Adrenal gland (tissue), 12 donors: ENCODE measurements around the gene TEDDM1. TPM values are rescaled to one million over a fixed set of nuclear protein-coding genes. Genes with fewer than 3 reads are reported as not detected.

ENCODE experiments used
- DNase-seq, 7 donors: peaks; one replicate each; pipeline ENCODE4 v3.0.0-alpha.2; 2019 to 2020
- H3K27ac ChIP-seq, 5 donors: fragments of 200-600 bp; sonication (generic) in 4 of 5; 1 replicate in 3 of 5; 2 replicates in 2 of 5; pipeline versions ENCODE4 v1.5.1 to v1.8.0; 2016 to 2020; ENCODE audit warnings: mild to moderate bottlenecking in 1 of 5
- H3K27me3 ChIP-seq: fragments of 200-600 bp; 2 replicates; pipeline ENCODE4 v1.8.0; 2021
- H3K36me3 ChIP-seq, 2 donors: fragments of 200-600 bp; replicated peaks in 1 of 2; 1 replicate in 1 of 2; 2 replicates in 1 of 2; pipeline versions ENCODE4 v1.5.1 to v1.8.0; 2018 to 2022
- H3K4me1 ChIP-seq, 2 donors: fragments of 200-600 bp; replicated peaks in 1 of 2; 1 replicate in 1 of 2; 2 replicates in 1 of 2; pipeline versions ENCODE4 v1.5.1 to v1.8.0; 2018 to 2021
- H3K4me3 ChIP-seq, 4 donors: fragments of 200-600 bp; sonication (generic) in 3 of 4; one replicate each; pipeline ENCODE4 v1.5.1; 2016 to 2018
- H3K9me3 ChIP-seq, 3 donors: fragments of 200-600 bp; sonication (generic) in 1 of 3; replicated peaks in 1 of 3; 1 replicate in 2 of 3; 2 replicates in 1 of 3; pipeline versions ENCODE4 v1.5.1 to v1.8.0; 2016 to 2021
- POLR2A ChIP-seq, 2 donors: fragments of 450-650 bp; IDR thresholded peaks; one replicate each; pipeline ENCODE4 v1.6.1; 2017; ENCODE audit warnings: antibody characterized with exemption in 2 of 2, mild to moderate bottlenecking in 2 of 2, moderate library complexity in 1 of 2
- WGBS, 4 donors: extraction: QIAGEN DNeasy Blood & Tissue Kit in 2 of 4; methylation state at CpG; one replicate each; pipeline versions ENCODE4 v1.1.5 to v1.1.7; 2013 to 2017; 5-methylcytosine and 5-hydroxymethylcytosine counted together
- intact Hi-C, 2 donors: fragments of 100-400 bp; cut with DNase I; formaldehyde crosslinking; loops; one replicate each; pipeline versions ENCODE4 v1.14.1 to v1.15.0; 2022 to 2023
- polyA plus RNA-seq, 3 donors: library from polyadenylated mRNA; stranded (reverse); fragments of 200-250 nt in 2 of 3; fragments of 350-450 nt in 1 of 3; fragmentation: Illumina TruSeq in 1 of 3; extraction: RNeasy Lipid Tissue Mini Kit (QIAGEN cat#74804) in 1 of 3; gene quantifications; one replicate each; pipeline ENCODE4 v1.2.3, GENCODE V29; 2013 to 2014
- total RNA-seq, 9 donors: library from RNA; depleted of rRNA in 4 of 9; stranded (reverse); fragments of >200 nt in 4 of 9; fragments of 120-200 nt in 1 of 9; fragmentation: NEBNext Ultra II Directional in 1 of 9; extraction: Animal tissue kit (Norgen Biotek cat#: 25700) in 1 of 9; gene quantifications; one replicate each; pipeline versions ENCODE4 v1.1.0 to v1.2.4, GENCODE V29; 2013 to 2023
- TF ChIP-seq, protein P1 (sequence below), 6 experiments: fragments of 450-650 bp in 4 of 6; fragments of 200-600 bp in 2 of 6; sonication (generic) in 1 of 6; IDR thresholded peaks; 1 replicate in 5 of 6; 2 replicates in 1 of 6; pipeline versions ENCODE4 v1.5.1 to v1.8.0; 2016 to 2021; ENCODE audit warnings: antibody characterized with exemption in 6 of 6, mild to moderate bottlenecking in 2 of 6, moderate library complexity in 1 of 6
- donor health status: healthy with polysubstance abuse.
- donor health status: Bipolar disorder and iron deficiency.
- donor health status: DM: yes; HTN: yes; CAD: no.
- donor health status: DM: no; HTN: no; CAD: no.
- donor health status: DM: no; HTN: no; CAD: no.
- donor health status: DM: yes; HTN: yes; CAD: no.

Gene TEDDM1
- total and polyA plus RNA-seq, 12 donors = not detected

DNA sequence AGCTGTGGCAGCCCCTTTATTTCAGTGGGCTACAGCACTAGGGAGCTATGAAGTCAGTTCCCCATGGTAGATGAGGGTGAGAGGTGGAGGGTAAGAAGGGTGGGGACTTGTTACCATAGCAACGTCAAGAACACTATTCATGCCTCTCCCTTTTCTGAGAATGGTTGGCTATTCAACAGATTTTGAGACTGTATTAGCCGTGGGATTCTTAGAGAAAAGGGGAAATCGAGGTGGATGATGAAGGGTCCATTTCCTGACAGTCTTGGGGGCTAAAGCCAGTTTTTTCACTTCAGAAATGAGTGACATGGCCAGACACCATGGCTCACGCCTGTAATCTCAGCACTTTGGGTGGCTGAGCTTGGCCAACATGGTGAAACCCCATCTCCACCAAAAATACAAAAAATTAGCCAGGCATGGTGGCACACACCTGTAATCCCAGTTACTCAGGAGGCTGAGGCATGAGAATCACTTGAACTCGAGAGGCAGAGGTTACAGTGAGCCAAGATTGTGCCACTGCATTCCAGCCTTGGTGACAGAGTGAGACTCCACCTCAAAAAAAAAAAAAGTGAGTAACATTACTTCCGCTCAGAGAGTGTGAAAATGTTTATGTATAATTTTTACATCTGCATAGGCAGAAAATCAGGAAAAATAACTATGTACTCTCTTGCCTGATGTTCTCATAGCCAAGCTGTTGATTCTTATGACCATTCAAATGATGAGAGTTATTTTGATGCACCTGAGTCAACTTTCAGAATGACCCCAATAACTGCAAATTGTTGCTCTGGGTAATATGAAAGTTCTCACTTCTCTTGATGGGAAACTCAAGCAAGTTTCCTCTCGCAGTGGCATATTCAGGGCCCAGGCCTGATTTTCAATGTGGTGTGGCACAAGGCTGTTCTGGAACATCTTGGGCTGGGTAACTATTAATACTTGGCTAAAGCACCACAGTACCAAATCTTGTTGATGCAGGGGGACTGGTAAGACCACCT lies 26.3 kb upstream of the TEDDM1 start:
- no peak for TF ChIP-seq POLR2A (IDR thresholded peaks at IDR 0.05)
- TF ChIP-seq, protein P1, sequence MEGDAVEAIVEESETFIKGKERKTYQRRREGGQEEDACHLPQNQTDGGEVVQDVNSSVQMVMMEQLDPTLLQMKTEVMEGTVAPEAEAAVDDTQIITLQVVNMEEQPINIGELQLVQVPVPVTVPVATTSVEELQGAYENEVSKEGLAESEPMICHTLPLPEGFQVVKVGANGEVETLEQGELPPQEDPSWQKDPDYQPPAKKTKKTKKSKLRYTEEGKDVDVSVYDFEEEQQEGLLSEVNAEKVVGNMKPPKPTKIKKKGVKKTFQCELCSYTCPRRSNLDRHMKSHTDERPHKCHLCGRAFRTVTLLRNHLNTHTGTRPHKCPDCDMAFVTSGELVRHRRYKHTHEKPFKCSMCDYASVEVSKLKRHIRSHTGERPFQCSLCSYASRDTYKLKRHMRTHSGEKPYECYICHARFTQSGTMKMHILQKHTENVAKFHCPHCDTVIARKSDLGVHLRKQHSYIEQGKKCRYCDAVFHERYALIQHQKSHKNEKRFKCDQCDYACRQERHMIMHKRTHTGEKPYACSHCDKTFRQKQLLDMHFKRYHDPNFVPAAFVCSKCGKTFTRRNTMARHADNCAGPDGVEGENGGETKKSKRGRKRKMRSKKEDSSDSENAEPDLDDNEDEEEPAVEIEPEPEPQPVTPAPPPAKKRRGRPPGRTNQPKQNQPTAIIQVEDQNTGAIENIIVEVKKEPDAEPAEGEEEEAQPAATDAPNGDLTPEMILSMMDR (IDR thresholded peaks at IDR 0.05) = no peak
- no peak for DNase-seq
- Histone ChIP-seq H3K9me3 (no peaks in the 10 kb centered on the region), H3K36me3 (no peaks in the 10 kb centered on the region), H3K27me3 (peaks cover 5% of the 10 kb centered on the region), H3K4me1 (no peaks in the 10 kb centered on the region), H3K27ac (no peak overlapping the region), H3K4me3 (no peak overlapping the region)
- 75 to 83% (median 78%) methylated on average over 7 of the region's 7 CpGs for WGBS, 4 donors
- intact Hi-C loops = no loop called here

DNA sequence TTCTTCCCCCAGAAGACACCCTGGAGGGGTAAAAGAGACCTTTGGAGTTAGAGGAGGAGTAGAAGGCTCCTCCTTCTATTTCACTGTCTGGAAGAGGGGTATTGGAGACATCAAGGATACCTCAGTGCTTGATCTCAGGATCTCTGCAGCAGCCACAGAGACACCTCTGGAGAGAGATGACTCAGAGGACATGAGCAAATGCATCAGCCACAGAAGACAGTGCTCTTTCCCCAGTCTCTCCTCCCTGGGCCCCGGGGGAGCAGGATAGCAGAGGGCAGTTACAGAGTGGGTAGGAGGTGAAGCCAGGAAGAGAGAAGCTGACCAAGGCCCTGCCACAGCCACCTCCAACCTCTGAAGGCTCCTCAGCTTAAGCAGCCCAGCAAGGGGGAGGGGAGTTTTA lies 15.3 kb upstream of the TEDDM1 start:
- intact Hi-C loops = no loop called here
- Histone ChIP-seq H3K4me1 (no peaks in the 10 kb centered on the region), H3K27ac (no peak overlapping the region), H3K36me3 (no peaks in the 10 kb centered on the region), H3K9me3 (no peaks in the 10 kb centered on the region), H3K27me3 (no peaks in the 10 kb centered on the region), H3K4me3 (no peak overlapping the region)
- no peak for DNase-seq
- TF ChIP-seq, protein P1 (IDR thresholded peaks at IDR 0.05) = no peak
- no peak for TF ChIP-seq POLR2A (IDR thresholded peaks at IDR 0.05)
- WGBS, 4 donors = 54 to 78% (median 58%) methylated on average over 1 of the region's 1 CpG; no CpG with 5 or more reads in 1 of the 4 donors

DNA sequence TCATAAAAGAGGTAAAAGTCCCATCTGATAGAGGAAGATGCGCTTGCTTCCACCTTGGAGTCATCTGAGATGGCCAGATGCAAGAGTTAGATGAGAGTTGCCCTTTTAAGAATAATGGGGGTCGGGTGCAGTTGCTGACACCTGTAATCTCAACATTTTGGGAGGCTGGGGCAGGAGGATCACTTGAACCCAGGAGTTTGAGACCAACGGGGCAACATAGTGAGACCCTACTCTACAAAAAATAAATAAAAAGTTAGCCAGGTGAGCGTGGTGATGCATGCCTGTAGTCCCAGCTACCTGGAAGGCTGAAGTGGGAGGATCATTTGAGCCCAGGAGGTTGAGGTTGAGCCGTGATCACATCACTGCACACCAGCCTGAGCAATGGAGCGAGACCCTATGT lies 13.5 kb upstream of the TEDDM1 start:
- H3K27ac ChIP-seq = no peak overlapping the region
- H3K4me1 ChIP-seq = no peaks in the 10 kb centered on the region
- TF ChIP-seq, protein P1 (IDR thresholded peaks at IDR 0.05) = no peak
- no peak for TF ChIP-seq POLR2A (IDR thresholded peaks at IDR 0.05)
- H3K27me3 ChIP-seq = peaks cover 4% of the 10 kb centered on the region
- H3K9me3 ChIP-seq = no peaks in the 10 kb centered on the region
- no peak for DNase-seq
- WGBS, 4 donors = 82 to 90% (median 85%) methylated on average over 6 of the region's 6 CpGs
- intact Hi-C loops = no loop called here
- H3K4me3 ChIP-seq = no peak overlapping the region
- H3K36me3 ChIP-seq = no peaks in the 10 kb centered on the region

DNA sequence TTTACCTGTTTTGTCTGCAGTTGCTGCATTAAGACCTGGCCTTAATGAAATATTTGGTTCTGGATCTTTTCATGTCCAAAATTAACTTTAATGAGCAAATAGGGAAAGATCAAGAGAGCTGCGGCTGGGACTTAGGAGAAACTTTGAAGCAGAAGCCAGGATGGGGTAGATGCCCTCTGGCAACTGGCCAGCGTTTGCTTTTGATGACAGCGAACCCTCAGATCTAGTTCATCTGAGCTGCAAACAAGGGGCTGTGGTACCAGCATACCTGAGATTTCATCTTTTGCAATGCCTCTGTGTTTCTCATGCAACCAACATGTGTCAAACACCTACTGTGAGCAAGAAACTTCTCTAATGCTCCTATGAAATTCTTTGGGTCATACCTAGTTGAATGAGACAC lies 13.0 kb upstream of the TEDDM1 start:
- WGBS, 4 donors = 72 to 78% (median 73%) methylated on average over 3 of the region's 3 CpGs
- TF ChIP-seq, protein P1 (IDR thresholded peaks at IDR 0.05) = no peak
- no peak for TF ChIP-seq POLR2A (IDR thresholded peaks at IDR 0.05)
- Histone ChIP-seq H3K27ac (no peak overlapping the region), H3K4me3 (no peak overlapping the region), H3K9me3 (no peaks in the 10 kb centered on the region), H3K27me3 (peaks cover 4% of the 10 kb centered on the region), H3K4me1 (no peaks in the 10 kb centered on the region), H3K36me3 (no peaks in the 10 kb centered on the region)
- intact Hi-C loops = no loop called here
- DNase-seq = no peak
